ENCODE measurements around the gene STT3A. TPM values are rescaled to one million over a fixed set of nuclear protein-coding genes. Genes with fewer than 3 reads are reported as not detected.

Gene STT3A
- total and polyA plus RNA-seq, 2 of the 13 experiments (the other 11 are each of a cell fraction or from before 2014, with no cell fraction given), result 229 to 319 TPM

DNA sequence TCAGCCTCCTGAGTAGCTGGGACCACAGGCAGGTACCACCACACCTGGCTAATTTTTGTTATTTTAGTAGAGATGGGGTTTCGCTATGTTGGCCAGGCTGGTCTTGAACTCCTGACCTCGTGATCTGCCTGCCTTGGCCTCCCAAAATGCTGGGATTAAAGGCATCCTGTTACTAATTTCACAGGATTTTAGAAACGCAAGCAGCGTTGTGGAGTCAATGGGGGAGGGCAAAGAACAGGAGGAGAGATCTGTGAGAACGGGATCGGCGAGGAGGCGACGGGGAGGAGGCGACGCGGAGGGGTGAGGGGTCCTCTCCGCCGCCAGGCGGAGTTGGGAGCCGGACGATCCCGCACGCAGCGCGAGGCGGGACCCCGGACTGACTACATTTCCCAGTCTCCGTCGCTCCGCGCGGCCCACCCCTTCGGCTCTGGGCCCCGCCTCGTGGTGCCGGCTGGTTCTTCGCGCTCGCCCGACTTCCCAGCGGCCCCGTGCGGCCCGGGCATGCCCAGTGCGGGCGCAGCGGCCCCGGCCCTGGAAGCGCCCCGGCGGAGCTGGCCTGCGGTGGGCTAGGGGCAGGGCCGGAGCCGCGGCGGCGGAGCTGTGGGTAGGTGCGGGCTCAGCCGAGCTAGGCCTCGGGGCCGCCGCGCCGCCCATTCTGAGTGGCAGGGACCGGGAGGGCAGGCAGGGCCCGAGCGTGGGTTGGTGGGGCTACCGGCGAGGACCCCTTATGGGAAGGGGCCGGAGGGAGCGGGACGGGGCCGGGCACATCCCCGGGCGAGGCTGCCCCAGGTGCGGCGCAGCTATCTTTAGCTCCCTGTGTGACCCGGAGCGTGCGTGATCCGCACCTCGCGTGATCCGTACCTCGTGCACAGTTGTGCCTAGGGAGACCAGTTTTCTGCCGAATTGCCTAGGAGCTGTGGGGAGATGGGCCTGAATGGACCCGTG, 23.4 kb upstream of the STT3A start, which contains the start of gene EI24 (continued):
- TF ChIP-seq, protein P1, sequence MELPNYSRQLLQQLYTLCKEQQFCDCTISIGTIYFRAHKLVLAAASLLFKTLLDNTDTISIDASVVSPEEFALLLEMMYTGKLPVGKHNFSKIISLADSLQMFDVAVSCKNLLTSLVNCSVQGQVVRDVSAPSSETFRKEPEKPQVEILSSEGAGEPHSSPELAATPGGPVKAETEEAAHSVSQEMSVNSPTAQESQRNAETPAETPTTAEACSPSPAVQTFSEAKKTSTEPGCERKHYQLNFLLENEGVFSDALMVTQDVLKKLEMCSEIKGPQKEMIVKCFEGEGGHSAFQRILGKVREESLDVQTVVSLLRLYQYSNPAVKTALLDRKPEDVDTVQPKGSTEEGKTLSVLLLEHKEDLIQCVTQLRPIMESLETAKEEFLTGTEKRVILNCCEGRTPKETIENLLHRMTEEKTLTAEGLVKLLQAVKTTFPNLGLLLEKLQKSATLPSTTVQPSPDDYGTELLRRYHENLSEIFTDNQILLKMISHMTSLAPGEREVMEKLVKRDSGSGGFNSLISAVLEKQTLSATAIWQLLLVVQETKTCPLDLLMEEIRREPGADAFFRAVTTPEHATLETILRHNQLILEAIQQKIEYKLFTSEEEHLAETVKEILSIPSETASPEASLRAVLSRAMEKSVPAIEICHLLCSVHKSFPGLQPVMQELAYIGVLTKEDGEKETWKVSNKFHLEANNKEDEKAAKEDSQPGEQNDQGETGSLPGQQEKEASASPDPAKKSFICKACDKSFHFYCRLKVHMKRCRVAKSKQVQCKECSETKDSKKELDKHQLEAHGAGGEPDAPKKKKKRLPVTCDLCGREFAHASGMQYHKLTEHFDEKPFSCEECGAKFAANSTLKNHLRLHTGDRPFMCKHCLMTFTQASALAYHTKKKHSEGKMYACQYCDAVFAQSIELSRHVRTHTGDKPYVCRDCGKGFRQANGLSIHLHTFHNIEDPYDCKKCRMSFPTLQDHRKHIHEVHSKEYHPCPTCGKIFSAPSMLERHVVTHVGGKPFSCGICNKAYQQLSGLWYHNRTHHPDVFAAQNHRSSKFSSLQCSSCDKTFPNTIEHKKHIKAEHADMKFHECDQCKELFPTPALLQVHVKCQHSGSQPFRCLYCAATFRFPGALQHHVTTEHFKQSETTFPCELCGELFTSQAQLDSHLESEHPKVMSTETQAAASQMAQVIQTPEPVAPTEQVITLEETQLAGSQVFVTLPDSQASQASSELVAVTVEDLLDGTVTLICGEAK (IDR thresholded peaks at IDR 0.05), result no peak
- TF ChIP-seq, protein P1 (CRISPR knock-in tag; IDR thresholded peaks at IDR 0.05), result 0 out of 2 replicates have a peak, but pooled peaks have one; percentile 38
- TF ChIP-seq, protein P2, sequence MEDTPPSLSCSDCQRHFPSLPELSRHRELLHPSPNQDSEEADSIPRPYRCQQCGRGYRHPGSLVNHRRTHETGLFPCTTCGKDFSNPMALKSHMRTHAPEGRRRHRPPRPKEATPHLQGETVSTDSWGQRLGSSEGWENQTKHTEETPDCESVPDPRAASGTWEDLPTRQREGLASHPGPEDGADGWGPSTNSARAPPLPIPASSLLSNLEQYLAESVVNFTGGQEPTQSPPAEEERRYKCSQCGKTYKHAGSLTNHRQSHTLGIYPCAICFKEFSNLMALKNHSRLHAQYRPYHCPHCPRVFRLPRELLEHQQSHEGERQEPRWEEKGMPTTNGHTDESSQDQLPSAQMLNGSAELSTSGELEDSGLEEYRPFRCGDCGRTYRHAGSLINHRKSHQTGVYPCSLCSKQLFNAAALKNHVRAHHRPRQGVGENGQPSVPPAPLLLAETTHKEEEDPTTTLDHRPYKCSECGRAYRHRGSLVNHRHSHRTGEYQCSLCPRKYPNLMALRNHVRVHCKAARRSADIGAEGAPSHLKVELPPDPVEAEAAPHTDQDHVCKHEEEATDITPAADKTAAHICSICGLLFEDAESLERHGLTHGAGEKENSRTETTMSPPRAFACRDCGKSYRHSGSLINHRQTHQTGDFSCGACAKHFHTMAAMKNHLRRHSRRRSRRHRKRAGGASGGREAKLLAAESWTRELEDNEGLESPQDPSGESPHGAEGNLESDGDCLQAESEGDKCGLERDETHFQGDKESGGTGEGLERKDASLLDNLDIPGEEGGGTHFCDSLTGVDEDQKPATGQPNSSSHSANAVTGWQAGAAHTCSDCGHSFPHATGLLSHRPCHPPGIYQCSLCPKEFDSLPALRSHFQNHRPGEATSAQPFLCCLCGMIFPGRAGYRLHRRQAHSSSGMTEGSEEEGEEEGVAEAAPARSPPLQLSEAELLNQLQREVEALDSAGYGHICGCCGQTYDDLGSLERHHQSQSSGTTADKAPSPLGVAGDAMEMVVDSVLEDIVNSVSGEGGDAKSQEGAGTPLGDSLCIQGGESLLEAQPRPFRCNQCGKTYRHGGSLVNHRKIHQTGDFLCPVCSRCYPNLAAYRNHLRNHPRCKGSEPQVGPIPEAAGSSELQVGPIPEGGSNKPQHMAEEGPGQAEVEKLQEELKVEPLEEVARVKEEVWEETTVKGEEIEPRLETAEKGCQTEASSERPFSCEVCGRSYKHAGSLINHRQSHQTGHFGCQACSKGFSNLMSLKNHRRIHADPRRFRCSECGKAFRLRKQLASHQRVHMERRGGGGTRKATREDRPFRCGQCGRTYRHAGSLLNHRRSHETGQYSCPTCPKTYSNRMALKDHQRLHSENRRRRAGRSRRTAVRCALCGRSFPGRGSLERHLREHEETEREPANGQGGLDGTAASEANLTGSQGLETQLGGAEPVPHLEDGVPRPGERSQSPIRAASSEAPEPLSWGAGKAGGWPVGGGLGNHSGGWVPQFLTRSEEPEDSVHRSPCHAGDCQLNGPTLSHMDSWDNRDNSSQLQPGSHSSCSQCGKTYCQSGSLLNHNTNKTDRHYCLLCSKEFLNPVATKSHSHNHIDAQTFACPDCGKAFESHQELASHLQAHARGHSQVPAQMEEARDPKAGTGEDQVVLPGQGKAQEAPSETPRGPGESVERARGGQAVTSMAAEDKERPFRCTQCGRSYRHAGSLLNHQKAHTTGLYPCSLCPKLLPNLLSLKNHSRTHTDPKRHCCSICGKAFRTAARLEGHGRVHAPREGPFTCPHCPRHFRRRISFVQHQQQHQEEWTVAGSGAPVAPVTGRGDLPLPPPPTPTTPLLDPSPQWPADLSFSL (CRISPR knock-in tag; IDR thresholded peaks at IDR 0.05), result no peak
- TF ChIP-seq, protein P3, sequence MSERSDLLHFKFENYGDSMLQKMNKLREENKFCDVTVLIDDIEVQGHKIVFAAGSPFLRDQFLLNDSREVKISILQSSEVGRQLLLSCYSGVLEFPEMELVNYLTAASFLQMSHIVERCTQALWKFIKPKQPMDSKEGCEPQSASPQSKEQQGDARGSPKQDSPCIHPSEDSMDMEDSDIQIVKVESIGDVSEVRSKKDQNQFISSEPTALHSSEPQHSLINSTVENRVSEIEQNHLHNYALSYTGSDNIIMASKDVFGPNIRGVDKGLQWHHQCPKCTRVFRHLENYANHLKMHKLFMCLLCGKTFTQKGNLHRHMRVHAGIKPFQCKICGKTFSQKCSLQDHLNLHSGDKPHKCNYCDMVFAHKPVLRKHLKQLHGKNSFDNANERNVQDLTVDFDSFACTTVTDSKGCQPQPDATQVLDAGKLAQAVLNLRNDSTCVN (CRISPR knock-in tag; IDR thresholded peaks at IDR 0.05; ENCODE audit: borderline replicate concordance), result no peak
- TF ChIP-seq ZNF180 (CRISPR knock-in tag; IDR thresholded peaks at IDR 0.05; ENCODE audit: borderline replicate concordance, low read depth), result no peak
- TF ChIP-seq STAT5B (CRISPR knock-in tag; IDR thresholded peaks at IDR 0.05), result no peak
- TF ChIP-seq PHF21A (CRISPR knock-in tag; IDR thresholded peaks at IDR 0.05), result peak; percentile 41; the same call in 1 of the 2 replicates
- TF ChIP-seq, protein P4, sequence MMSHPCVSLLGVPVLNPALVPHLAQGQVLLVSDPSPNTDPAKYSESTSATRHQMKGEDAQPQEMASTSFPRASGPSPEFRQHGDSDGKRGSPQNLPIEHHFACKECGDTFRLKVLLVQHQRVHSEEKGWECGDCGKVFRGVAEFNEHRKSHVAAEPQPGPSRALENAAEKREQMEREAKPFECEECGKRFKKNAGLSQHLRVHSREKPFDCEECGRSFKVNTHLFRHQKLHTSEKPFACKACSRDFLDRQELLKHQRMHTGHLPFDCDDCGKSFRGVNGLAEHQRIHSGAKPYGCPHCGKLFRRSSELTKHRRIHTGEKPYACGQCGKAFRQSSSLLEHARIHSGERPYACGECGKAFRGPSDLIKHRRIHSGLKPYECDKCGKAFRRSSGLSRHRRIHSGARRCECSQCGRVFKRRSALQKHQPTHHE (CRISPR knock-in tag; IDR thresholded peaks at IDR 0.05; ENCODE audit: borderline replicate concordance), result no peak
- TF ChIP-seq SCMH1 (CRISPR knock-in tag; IDR thresholded peaks at IDR 0.05; ENCODE audit: borderline replicate concordance), result no peak
